ENCODE results near the gene PRKAR2B. TPM values are rescaled to one million over a fixed set of nuclear protein-coding genes. Genes with fewer than 3 reads are reported as not detected.

The PRKAR2B gene
- total and polyA plus RNA-seq, 2 experiments from 2014 or later = 48.8 to 50.6 TPM

DNA sequence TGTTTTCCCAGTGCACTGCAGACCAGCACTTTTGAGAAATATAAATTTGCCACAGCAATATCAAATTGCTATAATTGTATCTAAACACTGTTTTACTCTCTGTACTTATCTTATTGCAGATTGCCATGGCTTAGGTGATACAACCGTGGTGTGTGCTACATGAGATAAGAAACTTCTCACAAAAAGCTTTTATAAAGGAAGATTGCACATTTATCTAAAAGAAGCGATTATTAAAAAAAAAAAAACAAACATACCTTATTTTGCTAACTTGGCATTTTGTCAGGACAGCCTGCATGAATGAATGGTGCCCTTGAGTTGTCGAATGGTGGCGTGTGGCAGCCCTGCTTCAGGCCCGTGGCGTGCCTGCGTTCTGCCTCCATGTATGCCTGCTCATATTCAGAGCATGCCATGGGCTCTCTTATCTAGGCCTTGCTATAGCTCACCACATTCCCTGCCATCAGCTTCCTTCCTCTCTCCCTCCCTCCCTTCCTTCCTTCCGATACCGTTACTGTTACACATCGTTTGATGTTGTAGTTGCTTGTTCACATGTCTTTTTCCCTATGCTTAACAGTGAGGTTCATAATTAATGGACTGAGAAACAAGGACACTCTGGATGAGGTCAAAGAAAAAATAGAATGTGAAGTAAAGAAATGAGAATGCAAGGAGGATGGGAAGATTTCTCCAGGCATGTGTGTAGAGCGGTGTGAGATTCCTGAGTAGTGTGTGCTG is 34.9 kb downstream of the PRKAR2B start:
- H3K4me1 Mint-ChIP-seq = peaks cover 9% of the 10 kb centered on the region; the same call in 2 of the 3 replicates
- H3K9me3 Mint-ChIP-seq = no peaks in the 10 kb centered on the region
- Histone ChIP-seq H3F3A (replicated peaks; ENCODE audit: low read depth) (no peaks in the 10 kb centered on the region), H3K4me1 (ENCODE audit: insufficient read depth) (no peaks in the 10 kb centered on the region), H3K9me2 (ENCODE audit: insufficient read depth) (no peaks in the 10 kb centered on the region), H3K27me3 (ENCODE audit: insufficient read depth) (no peaks in the 10 kb centered on the region), H3K4me3 (no peak overlapping the region), H3K36me3 (ENCODE audit: insufficient read depth) (no peaks in the 10 kb centered on the region), H4K20me1 (replicated peaks; ENCODE audit: insufficient read depth) (no peaks in the 10 kb centered on the region; the same call in 1 of the 2 replicates), H3K27ac (ENCODE audit: low read depth) (no peak overlapping the region), H2AFZ (no peak overlapping the region), H3K4me2 (no peak overlapping the region), H3K79me2 (replicated peaks; ENCODE audit: insufficient read depth) (peaks cover 13% of the 10 kb centered on the region; the same call in 1 of the 2 replicates)
- H3K4me3 Mint-ChIP-seq = no peak overlapping the region
- H3K27ac Mint-ChIP-seq = no peak overlapping the region
- ATAC-seq = no peak
- TF ChIP-seq EZH2phosphoT487 (IDR thresholded peaks at IDR 0.05; ENCODE audit: unreplicated experiment) = no peak
- TF ChIP-seq ZNF114 (CRISPR knock-in tag; IDR thresholded peaks at IDR 0.05) = no peak
- TF ChIP-seq, protein P1, sequence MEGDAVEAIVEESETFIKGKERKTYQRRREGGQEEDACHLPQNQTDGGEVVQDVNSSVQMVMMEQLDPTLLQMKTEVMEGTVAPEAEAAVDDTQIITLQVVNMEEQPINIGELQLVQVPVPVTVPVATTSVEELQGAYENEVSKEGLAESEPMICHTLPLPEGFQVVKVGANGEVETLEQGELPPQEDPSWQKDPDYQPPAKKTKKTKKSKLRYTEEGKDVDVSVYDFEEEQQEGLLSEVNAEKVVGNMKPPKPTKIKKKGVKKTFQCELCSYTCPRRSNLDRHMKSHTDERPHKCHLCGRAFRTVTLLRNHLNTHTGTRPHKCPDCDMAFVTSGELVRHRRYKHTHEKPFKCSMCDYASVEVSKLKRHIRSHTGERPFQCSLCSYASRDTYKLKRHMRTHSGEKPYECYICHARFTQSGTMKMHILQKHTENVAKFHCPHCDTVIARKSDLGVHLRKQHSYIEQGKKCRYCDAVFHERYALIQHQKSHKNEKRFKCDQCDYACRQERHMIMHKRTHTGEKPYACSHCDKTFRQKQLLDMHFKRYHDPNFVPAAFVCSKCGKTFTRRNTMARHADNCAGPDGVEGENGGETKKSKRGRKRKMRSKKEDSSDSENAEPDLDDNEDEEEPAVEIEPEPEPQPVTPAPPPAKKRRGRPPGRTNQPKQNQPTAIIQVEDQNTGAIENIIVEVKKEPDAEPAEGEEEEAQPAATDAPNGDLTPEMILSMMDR (conservative IDR thresholded peaks at IDR 0.05; ENCODE audit: low read depth in 2 of 2) = no peak
- no peak for TF ChIP-seq NANOG (IDR thresholded peaks at IDR 0.05; ENCODE audit: borderline replicate concordance)
- no peak for TF ChIP-seq ZNF331 (CRISPR knock-in tag; IDR thresholded peaks at IDR 0.05; ENCODE audit: low read depth)
- TF ChIP-seq, protein P2, sequence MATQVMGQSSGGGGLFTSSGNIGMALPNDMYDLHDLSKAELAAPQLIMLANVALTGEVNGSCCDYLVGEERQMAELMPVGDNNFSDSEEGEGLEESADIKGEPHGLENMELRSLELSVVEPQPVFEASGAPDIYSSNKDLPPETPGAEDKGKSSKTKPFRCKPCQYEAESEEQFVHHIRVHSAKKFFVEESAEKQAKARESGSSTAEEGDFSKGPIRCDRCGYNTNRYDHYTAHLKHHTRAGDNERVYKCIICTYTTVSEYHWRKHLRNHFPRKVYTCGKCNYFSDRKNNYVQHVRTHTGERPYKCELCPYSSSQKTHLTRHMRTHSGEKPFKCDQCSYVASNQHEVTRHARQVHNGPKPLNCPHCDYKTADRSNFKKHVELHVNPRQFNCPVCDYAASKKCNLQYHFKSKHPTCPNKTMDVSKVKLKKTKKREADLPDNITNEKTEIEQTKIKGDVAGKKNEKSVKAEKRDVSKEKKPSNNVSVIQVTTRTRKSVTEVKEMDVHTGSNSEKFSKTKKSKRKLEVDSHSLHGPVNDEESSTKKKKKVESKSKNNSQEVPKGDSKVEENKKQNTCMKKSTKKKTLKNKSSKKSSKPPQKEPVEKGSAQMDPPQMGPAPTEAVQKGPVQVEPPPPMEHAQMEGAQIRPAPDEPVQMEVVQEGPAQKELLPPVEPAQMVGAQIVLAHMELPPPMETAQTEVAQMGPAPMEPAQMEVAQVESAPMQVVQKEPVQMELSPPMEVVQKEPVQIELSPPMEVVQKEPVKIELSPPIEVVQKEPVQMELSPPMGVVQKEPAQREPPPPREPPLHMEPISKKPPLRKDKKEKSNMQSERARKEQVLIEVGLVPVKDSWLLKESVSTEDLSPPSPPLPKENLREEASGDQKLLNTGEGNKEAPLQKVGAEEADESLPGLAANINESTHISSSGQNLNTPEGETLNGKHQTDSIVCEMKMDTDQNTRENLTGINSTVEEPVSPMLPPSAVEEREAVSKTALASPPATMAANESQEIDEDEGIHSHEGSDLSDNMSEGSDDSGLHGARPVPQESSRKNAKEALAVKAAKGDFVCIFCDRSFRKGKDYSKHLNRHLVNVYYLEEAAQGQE (IDR thresholded peaks at IDR 0.05; ENCODE audit: unreplicated experiment) = no peak
- TF ChIP-seq CREB1 (CRISPR knock-in tag; IDR thresholded peaks at IDR 0.05; ENCODE audit: low read depth) = no peak
- TF ChIP-seq POLR2AphosphoS5 (IDR thresholded peaks at IDR 0.05; ENCODE audit: low read depth) = no peak
- TF ChIP-seq JUNB (IDR thresholded peaks at IDR 0.05; ENCODE audit: unreplicated experiment) = no peak
- DNase-seq (ENCODE audit: low spot score) = no peak
- H3K27me3 Mint-ChIP-seq (ENCODE audit: insufficient read depth, low read depth, poor library complexity) = no peaks in the 10 kb centered on the region
- no peaks in the 10 kb centered on the region for H3K36me3 Mint-ChIP-seq (ENCODE audit: low read depth)

- H3K4me1 Mint-ChIP-seq = peaks cover 9% of the 10 kb centered on the region; the same call in 2 of the 3 replicates
- H3K27ac Mint-ChIP-seq = no peak overlapping the region; the same call in 1 of the 2 replicates
- no peaks in the 10 kb centered on the region for H3K36me3 Mint-ChIP-seq (ENCODE audit: low read depth)
- Histone ChIP-seq H3K36me3 (ENCODE audit: insufficient read depth) (no peaks in the 10 kb centered on the region), H3K27ac (ENCODE audit: low read depth) (no peak overlapping the region), H3K9me2 (ENCODE audit: insufficient read depth) (no peaks in the 10 kb centered on the region), H4K20me1 (replicated peaks; ENCODE audit: insufficient read depth) (no peaks in the 10 kb centered on the region; the same call in 1 of the 2 replicates), H3K4me3 (no peak overlapping the region), H3K4me2 (no peak overlapping the region), H3F3A (replicated peaks; ENCODE audit: low read depth) (no peaks in the 10 kb centered on the region), H3K79me2 (replicated peaks; ENCODE audit: insufficient read depth) (peaks cover 18% of the 10 kb centered on the region), H3K4me1 (ENCODE audit: insufficient read depth) (no peaks in the 10 kb centered on the region), H3K27me3 (ENCODE audit: insufficient read depth) (no peaks in the 10 kb centered on the region), H2AFZ (no peak overlapping the region)
- H3K27me3 Mint-ChIP-seq (ENCODE audit: insufficient read depth, low read depth, poor library complexity) = no peaks in the 10 kb centered on the region
- no peaks in the 10 kb centered on the region for H3K9me3 Mint-ChIP-seq
- ATAC-seq (no peak; the same call in 2 of the 3 replicates), DNase-seq (ENCODE audit: low spot score) (no peak)
- no peak overlapping the region for H3K4me3 Mint-ChIP-seq
- TF ChIP-seq ETS1 (IDR thresholded peaks at IDR 0.05) (no peak), ZNF114 (CRISPR knock-in tag; IDR thresholded peaks at IDR 0.05) (no peak), POLR2AphosphoS5 (IDR thresholded peaks at IDR 0.05; ENCODE audit: low read depth) (no peak), NANOG (IDR thresholded peaks at IDR 0.05; ENCODE audit: borderline replicate concordance) (no peak), STAT1 (IDR thresholded peaks at IDR 0.05; ENCODE audit: unreplicated experiment) (no peak), EZH2phosphoT487 (IDR thresholded peaks at IDR 0.05; ENCODE audit: unreplicated experiment) (no peak), JUNB (IDR thresholded peaks at IDR 0.05; ENCODE audit: unreplicated experiment) (no peak), ZNF331 (CRISPR knock-in tag; IDR thresholded peaks at IDR 0.05; ENCODE audit: low read depth) (no peak), EZH2 (IDR thresholded peaks at IDR 0.05; ENCODE audit: low read depth, unreplicated experiment) (no peak)
- TF ChIP-seq, protein P1 (conservative IDR thresholded peaks at IDR 0.05; ENCODE audit: low read depth in 2 of 2) = no peak
Measured at GRCh38 chr7:107080099-107080505, 35.6 kb downstream of the PRKAR2B start.

Measured in GM23338 (cell line).